Endothelial cell (in vitro differentiated cells): ENCODE results near the gene EHBP1. TPM values are rescaled to one million over a fixed set of nuclear protein-coding genes. Genes with fewer than 3 reads are reported as not detected.

ENCODE experiments used
- DNase-seq: peaks from one replicate; pipeline ENCODE4 v3.0.0; 2021; ENCODE audit warnings: low spot score
- H3K27ac Mint-ChIP-seq: one replicate; pipeline ENCODE4 v1.8.0; 2021; ENCODE audit warnings: mixed read lengths, inconsistent platforms; ENCODE audit not compliant: unreplicated experiment
- H3K27me3 Mint-ChIP-seq: one replicate; pipeline ENCODE4 v1.8.0; 2021; ENCODE audit warnings: mild to moderate bottlenecking, moderate library complexity, mixed read lengths, inconsistent platforms; ENCODE audit not compliant: unreplicated experiment
- H3K36me3 Mint-ChIP-seq: one replicate; pipeline ENCODE4 v1.8.0; 2021; ENCODE audit warnings: mild to moderate bottlenecking, low read depth, mixed read lengths, inconsistent platforms; ENCODE audit not compliant: unreplicated experiment
- H3K4me1 Mint-ChIP-seq: one replicate; pipeline ENCODE4 v1.8.0; 2021; ENCODE audit warnings: mild to moderate bottlenecking, mixed read lengths, inconsistent platforms; ENCODE audit not compliant: unreplicated experiment
- H3K4me3 Mint-ChIP-seq: one replicate; pipeline ENCODE4 v1.8.0; 2021; ENCODE audit warnings: mild to moderate bottlenecking, mixed read lengths, inconsistent platforms; ENCODE audit not compliant: unreplicated experiment
- H3K9me3 Mint-ChIP-seq: one replicate; pipeline ENCODE4 v1.8.0; 2021; ENCODE audit warnings: mixed read lengths, inconsistent platforms; ENCODE audit not compliant: unreplicated experiment
- total RNA-seq: library from RNA; stranded (reverse); fragmentation: NEBNext Ultra II Directional; extraction: Animal tissue kit (Norgen Biotek cat#: 25700); gene quantifications from one replicate; pipeline ENCODE4 v1.2.1, GENCODE V29; 2021; ENCODE audit not compliant: unreplicated experiment
- TF ChIP-seq, protein P1 (sequence below): fragments of 200-600 bp; sonication (generic); IDR thresholded peaks from one replicate; pipeline ENCODE4 v1.5.0; 2021; ENCODE audit warnings: antibody characterized with exemption; ENCODE audit not compliant: unreplicated experiment

EHBP1 gene
- total RNA-seq, 1 donor from 2014 or later = 54.4 TPM

DNA sequence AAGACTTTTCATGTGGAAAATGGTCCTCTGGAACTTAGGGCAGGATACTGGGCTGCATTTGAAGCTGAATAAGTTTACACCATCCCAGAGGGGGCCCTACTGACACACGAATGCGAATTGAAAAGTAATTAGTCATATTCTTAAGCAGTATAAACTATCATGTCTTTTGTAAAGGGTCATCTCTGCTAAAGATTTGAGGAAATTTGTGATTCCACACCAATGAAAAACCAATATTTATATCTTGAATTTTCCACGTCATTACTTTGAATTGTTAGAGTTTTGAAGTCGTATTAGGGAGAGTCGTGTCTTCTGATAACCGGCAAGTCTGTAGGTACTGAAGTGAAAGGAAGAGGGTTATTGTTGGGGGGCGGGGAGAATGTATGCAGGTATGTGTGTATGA lies 341.0 kb downstream of the EHBP1 start:
- Mint-ChIP-seq H3K4me1 (peaks cover 49% of the 10 kb centered on the region), H3K9me3 (no peaks in the 10 kb centered on the region), H3K27ac (no peak overlapping the region), H3K27me3 (peaks cover 34% of the 10 kb centered on the region), H3K4me3 (peak overlapping the region; percentile 33), H3K36me3 (peaks cover 14% of the 10 kb centered on the region)
- DNase-seq = no peak
- TF ChIP-seq, protein P1, sequence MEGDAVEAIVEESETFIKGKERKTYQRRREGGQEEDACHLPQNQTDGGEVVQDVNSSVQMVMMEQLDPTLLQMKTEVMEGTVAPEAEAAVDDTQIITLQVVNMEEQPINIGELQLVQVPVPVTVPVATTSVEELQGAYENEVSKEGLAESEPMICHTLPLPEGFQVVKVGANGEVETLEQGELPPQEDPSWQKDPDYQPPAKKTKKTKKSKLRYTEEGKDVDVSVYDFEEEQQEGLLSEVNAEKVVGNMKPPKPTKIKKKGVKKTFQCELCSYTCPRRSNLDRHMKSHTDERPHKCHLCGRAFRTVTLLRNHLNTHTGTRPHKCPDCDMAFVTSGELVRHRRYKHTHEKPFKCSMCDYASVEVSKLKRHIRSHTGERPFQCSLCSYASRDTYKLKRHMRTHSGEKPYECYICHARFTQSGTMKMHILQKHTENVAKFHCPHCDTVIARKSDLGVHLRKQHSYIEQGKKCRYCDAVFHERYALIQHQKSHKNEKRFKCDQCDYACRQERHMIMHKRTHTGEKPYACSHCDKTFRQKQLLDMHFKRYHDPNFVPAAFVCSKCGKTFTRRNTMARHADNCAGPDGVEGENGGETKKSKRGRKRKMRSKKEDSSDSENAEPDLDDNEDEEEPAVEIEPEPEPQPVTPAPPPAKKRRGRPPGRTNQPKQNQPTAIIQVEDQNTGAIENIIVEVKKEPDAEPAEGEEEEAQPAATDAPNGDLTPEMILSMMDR = no peak

DNA sequence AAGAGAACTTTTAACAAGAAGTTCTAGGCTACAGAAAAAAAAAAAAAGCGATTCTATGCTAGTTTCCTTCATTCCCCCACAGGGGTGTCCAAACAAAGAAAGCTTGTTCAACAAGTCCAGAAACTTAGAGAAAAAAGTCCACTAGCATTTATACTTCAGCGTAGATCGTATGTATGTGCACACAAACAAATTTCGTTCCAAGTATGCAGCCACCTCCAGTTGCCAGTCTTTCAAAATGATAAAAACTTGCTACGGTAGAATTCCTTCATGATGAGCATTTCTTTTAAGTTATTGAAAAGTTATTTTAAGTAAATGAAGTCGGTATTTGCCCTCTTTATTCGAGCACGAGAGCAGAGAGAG lies 341.4 kb downstream of the EHBP1 start:
- peaks cover 35% of the 10 kb centered on the region for H3K27me3 Mint-ChIP-seq
- DNase-seq = no peak
- H3K27ac Mint-ChIP-seq = no peak overlapping the region
- H3K36me3 Mint-ChIP-seq = peaks cover 14% of the 10 kb centered on the region
- peak overlapping the region; percentile 33 for H3K4me3 Mint-ChIP-seq
- TF ChIP-seq, protein P1 = no peak
- peaks cover 49% of the 10 kb centered on the region for H3K4me1 Mint-ChIP-seq
- H3K9me3 Mint-ChIP-seq = no peaks in the 10 kb centered on the region

DNA sequence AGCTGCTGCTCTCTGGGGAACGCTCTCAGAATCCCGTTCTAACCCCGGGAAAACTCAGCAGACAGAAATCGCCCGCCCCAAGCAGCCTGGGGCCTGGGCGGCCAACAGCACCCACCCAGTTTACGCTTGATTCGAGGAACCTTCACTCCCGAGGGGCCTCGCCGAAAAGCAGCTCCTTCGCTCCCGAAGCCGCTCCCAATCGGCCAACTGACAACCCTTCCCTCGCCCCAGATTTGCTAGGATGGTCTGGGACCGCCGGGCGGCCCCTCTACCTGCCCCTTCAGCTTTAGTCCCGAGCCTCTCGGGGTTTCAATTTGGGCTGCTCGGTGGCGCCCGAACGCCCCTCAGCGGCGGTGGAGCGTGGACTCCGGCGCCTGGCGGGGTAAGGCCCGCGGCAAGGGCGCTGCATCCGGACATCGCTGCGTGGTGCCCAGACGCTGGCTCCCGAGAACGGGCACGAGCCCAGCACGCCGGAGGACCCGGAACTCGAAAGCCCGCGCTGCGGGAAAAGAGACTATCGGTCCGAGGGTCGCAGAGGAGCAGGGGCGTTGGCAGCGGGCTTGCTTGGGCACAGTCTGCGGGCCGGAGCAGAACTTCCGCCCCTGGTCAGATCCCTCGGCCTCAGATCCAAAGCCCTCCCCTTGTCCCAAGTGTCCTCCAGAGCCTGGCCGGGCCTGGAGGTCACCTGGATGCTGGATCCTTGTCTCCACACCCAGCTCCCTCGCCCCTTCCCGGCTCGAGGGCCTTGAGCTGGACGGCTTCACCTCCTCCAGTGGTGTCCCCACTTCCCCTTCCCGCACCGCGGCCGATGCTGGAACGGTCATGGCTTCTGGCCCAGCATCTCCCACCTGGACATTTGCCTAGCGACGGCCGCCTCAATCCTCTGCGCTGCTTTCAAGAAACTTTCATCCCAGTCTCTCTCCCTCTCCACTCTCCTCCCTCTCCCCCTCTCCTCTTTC lies 342.1 kb downstream of the EHBP1 start:
- H3K27ac Mint-ChIP-seq = no peak overlapping the region
- TF ChIP-seq, protein P1 = no peak
- no peaks in the 10 kb centered on the region for H3K9me3 Mint-ChIP-seq
- peaks cover 49% of the 10 kb centered on the region for H3K4me1 Mint-ChIP-seq
- DNase-seq = peak; percentile 46
- H3K36me3 Mint-ChIP-seq = peaks cover 14% of the 10 kb centered on the region
- peak overlapping the region; percentile 54 for H3K4me3 Mint-ChIP-seq
- H3K27me3 Mint-ChIP-seq = peaks cover 41% of the 10 kb centered on the region

- Mint-ChIP-seq H3K9me3 (no peaks in the 10 kb centered on the region), H3K36me3 (peaks cover 14% of the 10 kb centered on the region), H3K4me1 (peaks cover 52% of the 10 kb centered on the region), H3K4me3 (peak overlapping the region; percentile 88), H3K27me3 (peaks cover 51% of the 10 kb centered on the region), H3K27ac (no peak overlapping the region)
- TF ChIP-seq, protein P1 = no peak
- DNase-seq = peak; percentile 32
Measured at GRCh38 chr2:63048367-63049171, 343.1 kb downstream of the EHBP1 start.
